Left lobe of liver (tissue), 2 donors: ENCODE results near the gene ROPN1. TPM values are rescaled to one million over a fixed set of nuclear protein-coding genes. Genes with fewer than 3 reads are reported as not detected.
"Not testable (repeated sequence)": the region's sequence is repeated elsewhere in the genome, so short reads cannot be mapped to it uniquely, and the experiment has no call there.

Source experiments
- ATAC-seq: fragments of 200-7000 bp; cut with Tn5 transposase; one replicate; pipeline ENCODE4 v1.9.1; 2020; ENCODE audit warnings: mild to moderate bottlenecking, moderate library complexity
- DNase-seq: peaks from one replicate; pipeline ENCODE4 v3.0.0-alpha.2; 2020; ENCODE audit warnings: low spot score
- total RNA-seq: library from RNA; stranded (reverse); gene quantifications from one replicate; pipeline ENCODE4 v1.2.1, GENCODE V29; 2021
- donor health status: DM: no; HTN: no; CAD: no; lungs with moderate emphysema.
- donor health status: DM: no; HTN: yes; CAD: no.

The ROPN1 gene
- not detected for total RNA-seq

DNA sequence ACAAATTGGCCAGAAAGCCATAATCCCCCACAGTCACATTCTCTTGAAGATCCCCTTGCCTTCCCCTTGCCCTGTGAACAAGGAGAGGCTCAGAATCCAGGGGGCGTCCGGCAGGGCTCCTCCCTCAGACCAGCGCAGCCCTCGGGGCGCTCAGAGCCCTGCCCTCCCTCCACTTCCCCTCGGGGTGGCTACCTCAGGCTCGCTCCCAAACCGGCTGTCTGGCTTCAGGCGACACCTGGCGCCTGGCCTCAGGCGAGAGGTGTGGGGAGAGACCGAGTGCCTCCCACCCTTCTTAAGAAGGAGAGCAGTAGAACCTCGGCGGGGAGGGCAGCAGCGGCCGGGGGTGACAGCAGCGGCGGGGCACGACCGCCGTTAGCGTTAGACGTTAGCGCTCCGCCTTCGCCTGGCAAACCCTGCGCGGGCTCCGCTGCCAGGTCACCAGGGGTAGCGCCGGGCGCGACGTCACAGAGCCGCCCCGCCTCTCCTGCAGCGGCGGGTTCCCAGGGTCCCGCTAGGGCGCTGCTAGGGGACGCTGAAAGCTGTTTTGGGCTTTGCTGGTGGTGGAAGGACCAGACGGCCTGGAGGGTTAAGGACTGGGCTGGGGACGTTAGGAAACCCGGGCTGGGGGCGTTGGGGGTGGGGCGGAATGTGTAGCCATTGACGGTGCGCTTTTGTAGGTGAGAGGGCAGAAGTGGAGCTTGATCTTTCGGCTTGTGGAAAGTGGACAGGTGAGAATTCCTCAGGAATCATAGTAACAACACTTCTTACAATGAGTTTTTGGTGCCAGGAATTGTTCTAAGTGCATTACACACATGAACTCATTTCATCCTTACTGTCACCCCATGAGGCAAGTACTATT is at the start of gene ROPN1:
Gene ROPN1 (minus strand): TSS at position 395 of the 859 bp plus-strand sequence. CDS start 11,643 bp downstream, outside the sequence.
- ATAC-seq, result peak; percentile 98
- not testable (repeated sequence) for DNase-seq

DNA sequence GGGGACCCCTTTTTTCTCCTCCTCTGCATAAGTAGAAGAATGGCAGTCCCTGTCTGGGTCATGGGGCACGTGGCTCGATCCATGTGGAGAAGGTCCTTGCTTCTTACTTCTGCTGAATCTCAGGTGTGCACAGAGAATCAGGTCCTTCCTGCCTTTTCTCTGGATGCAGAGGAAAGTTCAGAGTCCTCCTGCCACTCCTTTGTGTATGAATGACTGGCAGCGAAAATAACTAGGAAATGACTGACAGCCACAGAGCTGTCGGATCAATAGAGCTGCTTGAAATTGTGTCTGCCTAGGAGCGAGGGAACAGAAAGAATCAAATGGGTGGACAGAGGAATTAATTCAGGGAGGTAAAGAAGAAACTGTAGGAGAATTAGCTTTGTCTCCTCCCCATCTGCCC is 49.6 kb upstream of the ROPN1 start:
- DNase-seq, result no peak
- ATAC-seq, result no peak

DNA sequence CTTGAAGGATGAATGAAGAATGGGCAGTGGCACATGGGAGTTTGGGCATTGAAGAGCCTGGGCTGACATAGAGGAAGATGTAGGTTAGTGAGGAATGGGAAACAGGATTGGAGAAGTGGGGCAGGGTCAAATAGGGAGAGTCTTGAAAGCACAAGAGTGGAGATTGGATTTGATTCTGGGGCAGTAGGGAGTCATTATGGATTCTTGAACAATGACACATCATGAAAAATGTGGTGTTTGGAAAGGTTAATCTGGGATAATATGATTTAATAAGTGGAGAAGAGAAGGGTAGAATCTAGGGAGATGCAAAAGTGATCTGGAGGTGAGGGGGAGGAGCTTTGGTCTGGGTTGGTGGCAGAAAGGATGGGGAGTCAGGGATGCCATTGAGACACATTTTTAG is 45.4 kb upstream of the ROPN1 start:
- DNase-seq (no peak), ATAC-seq (no peak)

DNA sequence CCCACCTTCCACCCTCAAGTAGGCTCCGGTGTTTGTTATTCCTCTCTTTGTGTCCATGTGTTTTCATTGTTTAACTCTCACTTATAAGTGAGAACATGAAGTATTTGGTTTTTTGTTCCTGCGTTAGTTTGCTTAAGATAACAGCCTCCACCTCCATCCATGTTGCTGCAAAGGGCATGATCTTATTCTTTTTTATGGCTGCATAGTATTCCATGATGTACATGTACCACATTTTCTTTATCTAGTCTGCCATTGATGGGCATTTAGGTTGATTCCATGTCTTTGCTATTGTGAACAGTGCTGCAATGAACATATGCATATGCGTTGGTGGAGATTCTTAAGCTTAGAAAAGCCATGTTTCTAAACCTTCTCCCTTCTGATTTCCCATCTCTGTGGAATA is 44.3 kb upstream of the ROPN1 start:
- not testable (repeated sequence) for DNase-seq, ATAC-seq

DNA sequence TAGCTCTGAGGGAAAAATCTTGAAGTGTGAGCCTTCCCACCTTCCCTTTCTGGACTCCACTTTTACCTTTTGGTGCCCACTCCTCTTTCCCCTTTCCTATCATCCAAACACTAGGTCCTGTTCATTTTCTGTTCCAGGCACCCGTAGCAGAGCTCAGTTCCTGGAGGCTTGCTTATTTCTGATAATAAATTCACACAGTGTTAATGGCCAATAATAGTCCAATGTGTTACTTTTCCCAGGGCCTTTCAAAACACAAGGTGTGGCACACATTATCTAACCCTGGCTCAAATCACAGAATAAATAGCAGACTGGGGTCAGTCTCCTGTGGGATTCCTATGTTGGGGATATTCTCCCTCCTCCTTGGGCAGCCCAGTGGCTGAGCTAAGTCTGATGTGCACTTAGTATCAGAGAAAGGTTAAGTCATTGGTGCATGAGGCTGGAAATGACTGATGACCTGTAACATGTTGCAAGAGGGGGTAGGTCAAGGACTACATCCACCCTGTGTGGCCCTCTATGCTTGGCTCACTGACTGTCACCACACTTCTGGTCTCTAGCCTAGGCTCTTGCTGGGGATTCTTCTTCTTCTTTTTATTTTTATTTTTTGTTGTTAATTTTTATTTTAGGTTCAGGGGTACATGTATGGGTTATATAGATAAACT is 43.7 kb upstream of the ROPN1 start:
- ATAC-seq (no peak), DNase-seq (no peak)

DNA sequence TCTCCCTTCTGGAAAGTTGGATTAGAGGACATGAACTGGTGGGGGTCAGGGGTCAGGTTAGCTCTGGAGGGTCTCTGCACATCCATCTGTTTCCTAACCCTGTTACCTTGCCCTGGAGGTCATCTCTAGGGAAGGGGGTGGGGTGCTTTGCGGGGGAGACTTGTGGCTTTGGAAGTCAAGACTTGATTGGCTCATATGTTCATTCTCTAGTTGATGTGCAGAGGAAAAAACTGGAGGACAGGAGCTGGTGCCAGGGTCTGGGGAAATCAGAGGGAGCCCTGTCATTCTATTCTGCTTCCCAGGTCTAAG is 42.9 kb upstream of the ROPN1 start:
- ATAC-seq (no peak), DNase-seq (no peak)

DNA sequence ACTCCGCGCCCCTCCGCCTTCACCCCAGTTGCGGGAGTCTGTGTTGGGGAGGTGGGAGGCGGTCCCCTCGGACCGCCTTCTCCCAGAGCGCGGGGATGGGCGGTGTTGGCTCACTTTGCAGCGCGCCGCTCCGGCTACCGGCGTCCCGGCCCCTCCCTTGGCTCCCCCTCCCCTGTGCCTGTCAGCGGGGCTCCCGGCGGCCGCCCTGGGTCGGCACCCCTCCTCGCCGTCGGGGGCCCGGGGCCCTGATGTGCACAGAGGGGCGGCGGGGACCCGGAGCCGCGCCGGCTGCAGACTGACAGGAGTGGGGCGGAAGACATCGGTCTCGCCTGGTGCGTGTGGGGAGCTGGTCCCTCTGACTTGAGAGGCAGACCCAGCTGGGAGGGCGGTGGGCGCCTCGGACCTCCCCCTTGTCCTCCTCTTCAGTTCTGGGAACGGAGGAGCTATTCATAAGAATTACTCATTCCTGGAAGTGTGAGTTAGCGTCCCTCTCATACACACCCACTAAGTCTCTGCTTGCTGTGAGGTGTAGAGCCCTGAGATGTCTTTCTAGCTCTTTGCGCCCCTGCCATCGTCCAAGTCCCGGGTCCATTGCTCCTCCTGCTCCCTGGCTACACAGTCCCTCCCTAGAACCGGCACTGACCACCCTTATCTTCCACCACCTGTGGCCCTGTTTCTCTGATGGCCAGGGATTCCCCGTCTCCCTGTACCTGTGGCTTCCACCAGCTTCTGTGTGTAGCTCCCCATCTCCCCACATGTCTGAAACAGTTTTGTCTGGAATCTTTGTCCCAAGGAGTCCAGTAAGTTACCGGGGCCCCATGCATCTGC is 42.3 kb upstream of the ROPN1 start:
- ATAC-seq (no peak), DNase-seq (peak; percentile 46)

DNA sequence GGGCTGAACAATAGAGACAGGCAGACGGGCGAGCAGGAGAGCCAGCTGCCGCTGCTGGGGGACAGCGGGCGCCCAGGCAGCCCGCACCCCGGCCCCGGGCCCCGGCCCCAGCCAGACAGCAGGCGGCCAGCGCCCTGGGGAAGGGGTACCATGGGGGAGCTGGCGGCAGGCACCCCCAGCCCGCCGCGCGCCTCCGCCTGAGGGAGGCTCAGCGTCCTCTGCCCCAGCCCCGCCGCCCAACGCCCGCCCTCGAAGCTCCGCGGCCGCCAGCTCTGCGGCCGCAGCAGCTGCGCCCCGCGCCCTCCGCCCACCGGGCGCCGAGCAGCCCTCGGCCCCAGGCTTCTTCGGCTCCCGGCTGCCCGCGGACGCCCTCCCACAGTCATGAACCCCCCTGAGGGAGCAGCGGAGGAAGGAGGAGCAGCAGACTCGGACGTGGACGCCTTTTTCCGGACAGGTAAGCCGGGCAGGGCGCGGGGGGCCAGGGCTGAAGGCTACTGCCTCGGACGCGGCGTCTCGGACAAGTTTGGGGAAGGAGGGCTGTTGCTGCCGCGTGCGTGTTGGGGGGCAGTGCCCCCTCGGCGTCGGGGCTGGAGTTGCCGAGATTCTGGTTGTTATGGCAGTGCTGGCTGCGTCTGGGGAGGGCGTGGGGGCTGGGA is 41.6 kb upstream of the ROPN1 start, which contains the start of gene KALRN:
Gene KALRN (plus strand): TSS at position 10 of the 656 bp plus-strand sequence.
- DNase-seq (no peak), ATAC-seq (peak; percentile 34)

DNA sequence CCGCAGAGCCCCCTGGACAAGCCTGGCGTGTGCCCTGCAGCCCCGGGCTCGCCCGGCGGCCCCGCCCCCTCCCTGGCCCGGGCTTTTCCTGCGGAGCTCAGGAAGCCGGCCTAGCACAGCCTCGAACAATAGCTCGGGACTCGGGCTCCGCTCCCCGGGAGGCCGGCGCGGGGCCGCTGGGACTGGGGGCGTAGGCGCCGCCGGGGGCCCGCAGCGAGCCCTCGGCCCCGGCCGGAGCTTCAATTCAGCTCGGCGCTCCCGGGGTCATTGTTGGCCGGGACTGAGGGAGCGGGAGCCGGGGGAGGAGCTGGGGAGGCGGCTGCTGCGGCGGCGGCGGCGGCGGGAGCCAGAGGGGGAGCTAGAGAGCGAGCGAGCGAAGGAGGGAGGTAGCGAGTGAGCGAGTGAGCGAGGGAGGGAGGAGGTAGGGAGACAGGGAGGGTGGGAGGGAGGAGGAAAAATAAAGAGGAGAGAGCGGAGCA is 41.0 kb upstream of the ROPN1 start:
- ATAC-seq (peak; percentile 97), DNase-seq (peak; percentile 82)

DNA sequence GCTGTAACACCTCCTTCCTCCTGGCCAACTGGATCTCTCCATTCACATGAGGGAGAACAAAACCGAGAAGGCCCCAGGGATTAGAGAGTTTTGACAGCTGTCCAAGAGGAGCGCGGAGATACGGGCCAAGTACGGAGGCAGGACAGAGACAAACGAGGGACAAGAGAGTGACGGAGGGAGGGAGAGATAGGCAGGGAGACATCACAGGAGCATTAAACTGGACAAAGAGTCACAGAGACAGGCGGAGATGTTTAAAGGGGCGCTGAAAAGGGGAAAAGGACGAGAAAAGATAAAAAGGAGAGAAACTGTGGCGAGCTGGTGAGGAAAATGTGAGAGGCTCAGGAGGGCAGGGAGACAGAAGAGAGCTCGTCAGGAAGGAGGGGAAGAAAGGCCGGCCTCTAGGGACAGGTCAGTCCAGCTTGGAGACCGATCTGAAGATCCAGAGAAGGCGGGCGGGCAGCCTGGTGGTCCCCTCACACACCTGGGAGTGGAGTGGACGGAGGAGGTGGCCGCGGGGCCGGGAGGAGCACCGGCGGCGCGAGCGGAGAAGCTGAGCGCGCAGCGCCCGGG is 40.5 kb upstream of the ROPN1 start:
- ATAC-seq, result peak; percentile 42
- peak; percentile 50 for DNase-seq

DNA sequence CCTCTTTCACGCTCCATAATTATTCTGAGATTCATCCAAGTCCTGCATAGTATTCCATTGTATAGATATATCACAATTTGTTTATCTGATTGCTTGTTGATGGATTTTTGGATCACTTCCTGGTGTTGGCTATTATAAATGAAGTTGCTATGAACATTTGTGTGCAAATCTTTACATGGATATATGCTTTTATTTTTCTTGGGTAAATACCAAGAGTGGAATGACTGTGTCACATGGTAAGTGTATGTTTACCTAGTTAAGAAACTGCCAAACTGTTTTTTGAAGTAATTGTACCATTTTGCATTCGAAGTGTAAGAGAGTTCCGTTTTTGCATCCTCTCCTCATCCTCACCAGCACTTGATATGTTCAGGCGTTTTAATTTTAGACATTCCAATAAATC is 34.6 kb upstream of the ROPN1 start:
- DNase-seq, result no peak
- ATAC-seq, result no peak

DNA sequence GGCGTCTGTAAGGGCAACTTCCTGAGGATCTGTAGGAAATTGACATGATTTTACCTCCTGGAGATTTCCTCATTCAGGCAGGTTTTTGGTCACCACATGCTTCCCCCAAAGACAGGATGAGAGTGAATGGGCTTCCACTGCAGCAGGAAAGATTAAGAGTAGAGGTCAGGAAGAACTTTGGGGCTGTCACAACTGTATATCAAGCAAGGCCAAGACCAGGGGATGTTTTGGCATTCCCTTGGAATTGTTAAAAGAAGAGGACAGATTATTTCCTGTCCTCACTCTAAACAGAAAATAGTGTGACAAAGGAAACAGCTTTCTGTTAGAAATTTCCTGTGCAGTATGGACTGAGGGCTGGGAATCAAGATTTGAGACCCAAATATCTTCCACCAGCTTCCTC is 31.6 kb upstream of the ROPN1 start:
- DNase-seq, result not testable (repeated sequence)
- peak; percentile 18 for ATAC-seq

DNA sequence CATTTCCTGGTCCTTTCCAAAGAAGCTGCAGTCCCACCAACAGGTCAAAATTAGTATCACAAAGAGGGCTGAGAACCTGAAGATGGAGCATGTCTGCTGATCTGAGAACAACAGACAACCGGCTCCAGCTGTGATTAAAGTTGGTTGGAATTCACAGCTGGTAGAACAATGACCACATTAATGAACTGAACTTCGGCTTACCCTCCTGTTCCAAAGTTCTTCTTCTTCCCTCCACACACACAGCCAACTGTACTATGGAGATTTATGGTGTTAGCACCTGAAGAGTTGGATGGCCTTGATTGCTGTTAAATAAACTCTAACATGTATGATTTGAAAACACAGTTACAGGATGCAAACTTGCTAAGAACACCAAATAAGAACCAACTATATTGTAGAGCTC is 27.4 kb upstream of the ROPN1 start:
- no peak for ATAC-seq
- DNase-seq, result no peak

DNA sequence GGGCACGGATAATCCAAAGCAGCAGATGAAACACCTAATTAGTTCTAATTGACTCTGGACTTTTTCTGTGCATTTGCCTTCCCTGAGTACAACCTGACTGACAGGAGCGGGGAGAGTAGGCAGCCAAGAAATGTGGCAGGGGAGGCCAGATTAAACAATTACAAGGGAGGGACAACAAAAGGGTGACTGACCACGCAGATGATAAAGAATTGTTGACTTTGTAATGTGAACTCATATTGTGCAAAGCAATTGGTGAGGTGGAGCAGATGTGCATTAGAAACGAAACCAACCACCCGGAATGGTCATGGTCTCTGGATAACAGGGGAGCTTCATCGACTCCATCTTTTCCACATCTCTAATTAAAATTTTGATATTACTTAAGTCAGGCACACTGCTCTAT is 25.6 kb upstream of the ROPN1 start:
- peak; percentile 94 for ATAC-seq
- DNase-seq, result not testable (repeated sequence)

DNA sequence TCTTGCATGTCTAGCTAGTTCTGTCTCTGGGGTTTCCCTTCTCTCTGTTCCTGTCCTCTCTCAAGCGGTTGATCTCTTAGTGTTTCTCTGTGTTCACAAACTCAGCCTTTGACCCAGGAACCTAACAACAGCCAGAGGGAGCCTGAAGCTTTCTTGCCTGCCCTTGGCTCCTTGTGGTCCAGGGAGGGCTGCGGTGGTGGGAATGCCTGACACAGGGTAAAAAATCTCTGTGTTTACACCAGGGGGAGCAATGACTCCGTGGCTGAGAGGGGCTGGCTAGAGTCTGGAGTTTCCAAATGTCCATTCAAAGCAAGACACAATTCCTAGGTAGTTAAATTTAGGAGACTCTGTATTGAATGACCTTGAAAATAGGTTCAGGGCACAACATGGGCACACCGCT is 24.6 kb upstream of the ROPN1 start:
- DNase-seq, result not testable (repeated sequence)
- ATAC-seq, result peak; percentile 82

DNA sequence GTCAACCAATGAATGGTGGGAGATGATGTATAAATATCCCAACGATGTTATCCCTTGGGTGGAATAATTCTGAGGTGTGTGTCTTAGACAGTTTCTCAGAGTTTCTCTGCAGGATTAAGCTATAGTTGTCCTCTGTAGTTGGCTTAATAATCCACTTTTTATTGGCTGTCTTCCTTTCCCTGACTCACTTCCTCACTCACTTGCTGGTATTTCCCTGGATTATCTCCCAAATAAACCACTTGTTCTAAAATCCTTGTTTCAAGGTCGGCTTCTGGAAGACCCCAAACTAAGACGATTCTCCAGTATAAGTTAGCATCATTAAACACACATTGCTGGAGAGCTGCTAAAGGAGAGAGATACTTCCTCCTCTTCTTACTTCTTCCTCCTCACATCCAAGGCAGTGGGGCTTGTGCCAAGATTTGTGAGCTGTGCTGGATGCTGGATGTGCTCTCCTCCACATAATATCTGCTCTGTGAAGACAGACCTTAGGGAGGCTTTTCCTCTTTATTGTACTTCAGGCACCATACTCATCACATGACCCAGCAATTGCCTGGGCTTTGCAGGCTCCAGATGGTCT is 22.5 kb upstream of the ROPN1 start:
- ATAC-seq (no peak), DNase-seq (no peak)

DNA sequence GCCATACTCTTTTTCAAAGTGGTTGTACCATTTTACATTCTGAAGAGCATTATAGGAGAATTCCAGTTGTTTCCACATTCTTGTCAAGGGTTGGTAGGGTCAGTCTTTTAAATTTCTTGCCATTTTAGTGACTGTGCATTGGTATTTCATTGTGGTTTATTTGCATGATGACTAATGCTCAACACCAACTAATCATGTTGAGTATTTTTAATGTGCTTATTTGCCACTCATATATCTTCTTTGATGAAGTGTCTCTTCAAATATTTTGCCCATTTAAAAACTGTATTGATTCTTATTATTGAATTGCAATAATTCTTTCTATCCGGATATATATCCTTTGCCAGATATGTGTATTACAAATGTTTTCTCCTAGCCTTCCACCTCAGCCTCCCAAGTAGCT is 16.4 kb upstream of the ROPN1 start:
- not testable (repeated sequence) for DNase-seq, ATAC-seq

DNA sequence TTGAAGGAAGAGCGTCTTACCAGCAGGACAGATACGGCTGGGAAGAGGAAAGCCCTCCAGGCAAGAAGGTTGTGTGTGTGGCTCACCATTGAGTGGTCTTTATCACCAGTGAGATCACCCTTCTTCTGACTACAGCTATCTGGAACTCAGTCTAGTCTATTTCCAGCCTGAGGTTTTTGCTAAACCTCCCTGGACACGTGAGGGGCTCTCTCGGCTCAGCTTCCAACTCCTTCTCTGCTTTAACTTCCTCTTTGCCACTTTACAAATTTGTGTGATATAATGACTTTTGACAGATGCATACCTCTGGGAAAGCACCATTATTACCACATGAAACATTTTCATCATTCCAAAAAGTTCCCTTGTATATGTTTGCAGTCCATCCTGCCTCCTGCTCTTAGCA is 15.3 kb upstream of the ROPN1 start:
- DNase-seq, result no peak
- ATAC-seq, result no peak

DNA sequence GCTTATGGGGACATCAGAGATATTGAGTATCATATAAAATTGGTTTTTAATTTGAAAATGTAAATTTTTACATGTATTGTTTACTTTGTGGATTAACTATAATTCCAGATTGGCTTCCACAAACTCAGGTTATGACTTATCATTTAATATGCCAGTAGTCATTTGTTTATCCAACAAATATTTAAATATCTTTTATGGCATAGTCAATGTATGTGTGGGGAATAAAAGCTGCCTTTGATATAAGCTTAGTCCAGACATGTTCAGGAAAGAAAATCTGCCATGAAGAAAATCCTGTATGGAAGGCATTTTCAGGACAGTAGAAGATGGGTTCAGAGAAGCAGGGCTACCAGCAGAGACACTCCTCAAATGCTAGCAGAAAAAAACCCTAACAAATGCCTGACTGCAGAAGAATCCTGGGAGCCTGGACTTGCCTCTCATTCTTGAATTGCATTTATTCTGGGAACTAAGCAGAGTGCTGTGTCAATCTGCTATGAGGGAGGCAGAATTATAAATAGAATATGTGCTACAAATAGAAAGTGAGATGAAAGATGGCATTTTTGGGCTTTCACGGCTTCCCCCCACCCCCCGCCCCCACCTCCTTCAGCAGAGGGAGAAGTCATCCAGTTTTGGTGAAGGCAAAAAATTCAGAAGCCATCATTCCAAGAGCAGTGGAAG is 10.6 kb upstream of the ROPN1 start:
- DNase-seq, ATAC-seq: not testable (repeated sequence)
